ENCODE results near the gene RFX4. TPM values are rescaled to one million over a fixed set of nuclear protein-coding genes. Genes with fewer than 3 reads are reported as not detected.

RFX4 gene
- polyA plus RNA-seq, 2 of the 4 experiments (the other 2 are of a cell fraction), result not detected

DNA sequence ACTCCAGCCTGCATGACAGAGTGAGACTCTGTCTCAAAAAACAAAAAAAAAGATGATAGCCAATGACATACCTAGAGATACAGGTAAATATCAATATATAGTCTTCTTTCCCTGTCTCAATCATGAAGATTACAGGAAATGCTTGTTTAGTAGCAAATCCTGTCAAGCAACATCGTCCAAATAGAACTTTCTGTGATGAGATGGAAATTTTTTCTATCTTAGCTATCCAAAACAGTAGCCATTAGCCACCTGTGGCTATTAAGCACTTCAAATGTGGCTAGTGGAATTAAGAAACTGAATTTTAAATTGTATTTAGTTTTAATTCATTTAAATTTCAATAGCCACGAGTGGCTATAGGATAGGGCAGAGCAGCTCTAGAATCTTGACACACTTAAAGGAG is 158.4 kb downstream of the RFX4 start:
- POLR2A ChIA-PET, result no interaction called here
- WGBS (ENCODE audit: missing lambda C conversion rate), result 58% methylated on average over 2 of the region's 2 CpGs
- Histone ChIP-seq H3K27ac (no peak overlapping the region), H3K4me1 (peaks cover 15% of the 10 kb centered on the region), H3K9me3 (no peaks in the 10 kb centered on the region), H3K4me2 (no peak overlapping the region), H3K4me3 (no peak overlapping the region)
- no peak for FAIRE-seq
- DNase-seq (ENCODE audit: low read depth in 1 of 2, low spot score in 1 of 2), result no peak
- ATAC-seq, result no peak
- TF ChIP-seq, protein P1, sequence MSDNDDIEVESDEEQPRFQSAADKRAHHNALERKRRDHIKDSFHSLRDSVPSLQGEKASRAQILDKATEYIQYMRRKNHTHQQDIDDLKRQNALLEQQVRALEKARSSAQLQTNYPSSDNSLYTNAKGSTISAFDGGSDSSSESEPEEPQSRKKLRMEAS (IDR thresholded peaks at IDR 0.05), result no peak
- TF ChIP-seq GATA3 (IDR thresholded peaks at IDR 0.05; ENCODE audit: borderline replicate concordance), result no peak
- TF ChIP-seq EP300 (IDR thresholded peaks at IDR 0.05), result no peak
- no peak for TF ChIP-seq RARB (CRISPR knock-in tag; IDR thresholded peaks at IDR 0.05)
- TF ChIP-seq SREBF2 (IDR thresholded peaks at IDR 0.05), result no peak
- no peak for TF ChIP-seq NR3C1 (IDR thresholded peaks at IDR 0.05)
- no peak for TF ChIP-seq CEBPB (IDR thresholded peaks at IDR 0.05)
- TF ChIP-seq HOXB5 (CRISPR knock-in tag; IDR thresholded peaks at IDR 0.05), result no peak
- no peak for TF ChIP-seq HDAC2 (IDR thresholded peaks at IDR 0.05)
- TF ChIP-seq, protein P2, sequence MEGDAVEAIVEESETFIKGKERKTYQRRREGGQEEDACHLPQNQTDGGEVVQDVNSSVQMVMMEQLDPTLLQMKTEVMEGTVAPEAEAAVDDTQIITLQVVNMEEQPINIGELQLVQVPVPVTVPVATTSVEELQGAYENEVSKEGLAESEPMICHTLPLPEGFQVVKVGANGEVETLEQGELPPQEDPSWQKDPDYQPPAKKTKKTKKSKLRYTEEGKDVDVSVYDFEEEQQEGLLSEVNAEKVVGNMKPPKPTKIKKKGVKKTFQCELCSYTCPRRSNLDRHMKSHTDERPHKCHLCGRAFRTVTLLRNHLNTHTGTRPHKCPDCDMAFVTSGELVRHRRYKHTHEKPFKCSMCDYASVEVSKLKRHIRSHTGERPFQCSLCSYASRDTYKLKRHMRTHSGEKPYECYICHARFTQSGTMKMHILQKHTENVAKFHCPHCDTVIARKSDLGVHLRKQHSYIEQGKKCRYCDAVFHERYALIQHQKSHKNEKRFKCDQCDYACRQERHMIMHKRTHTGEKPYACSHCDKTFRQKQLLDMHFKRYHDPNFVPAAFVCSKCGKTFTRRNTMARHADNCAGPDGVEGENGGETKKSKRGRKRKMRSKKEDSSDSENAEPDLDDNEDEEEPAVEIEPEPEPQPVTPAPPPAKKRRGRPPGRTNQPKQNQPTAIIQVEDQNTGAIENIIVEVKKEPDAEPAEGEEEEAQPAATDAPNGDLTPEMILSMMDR (IDR thresholded peaks at IDR 0.05), result no peak
- no peak for TF ChIP-seq MYC (IDR thresholded peaks at IDR 0.05; ENCODE audit: borderline replicate concordance, low read length)
- TF ChIP-seq, protein P3, sequence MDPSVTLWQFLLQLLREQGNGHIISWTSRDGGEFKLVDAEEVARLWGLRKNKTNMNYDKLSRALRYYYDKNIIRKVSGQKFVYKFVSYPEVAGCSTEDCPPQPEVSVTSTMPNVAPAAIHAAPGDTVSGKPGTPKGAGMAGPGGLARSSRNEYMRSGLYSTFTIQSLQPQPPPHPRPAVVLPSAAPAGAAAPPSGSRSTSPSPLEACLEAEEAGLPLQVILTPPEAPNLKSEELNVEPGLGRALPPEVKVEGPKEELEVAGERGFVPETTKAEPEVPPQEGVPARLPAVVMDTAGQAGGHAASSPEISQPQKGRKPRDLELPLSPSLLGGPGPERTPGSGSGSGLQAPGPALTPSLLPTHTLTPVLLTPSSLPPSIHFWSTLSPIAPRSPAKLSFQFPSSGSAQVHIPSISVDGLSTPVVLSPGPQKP (IDR thresholded peaks at IDR 0.05; ENCODE audit: low read depth, low read length), result no peak
- CTCF ChIA-PET, result interaction anchor here (1.3 kb wide), 1 partner anchor 9 kb away, joined by 3 read pairs; no protein-coding TSS in a partner anchor

DNA sequence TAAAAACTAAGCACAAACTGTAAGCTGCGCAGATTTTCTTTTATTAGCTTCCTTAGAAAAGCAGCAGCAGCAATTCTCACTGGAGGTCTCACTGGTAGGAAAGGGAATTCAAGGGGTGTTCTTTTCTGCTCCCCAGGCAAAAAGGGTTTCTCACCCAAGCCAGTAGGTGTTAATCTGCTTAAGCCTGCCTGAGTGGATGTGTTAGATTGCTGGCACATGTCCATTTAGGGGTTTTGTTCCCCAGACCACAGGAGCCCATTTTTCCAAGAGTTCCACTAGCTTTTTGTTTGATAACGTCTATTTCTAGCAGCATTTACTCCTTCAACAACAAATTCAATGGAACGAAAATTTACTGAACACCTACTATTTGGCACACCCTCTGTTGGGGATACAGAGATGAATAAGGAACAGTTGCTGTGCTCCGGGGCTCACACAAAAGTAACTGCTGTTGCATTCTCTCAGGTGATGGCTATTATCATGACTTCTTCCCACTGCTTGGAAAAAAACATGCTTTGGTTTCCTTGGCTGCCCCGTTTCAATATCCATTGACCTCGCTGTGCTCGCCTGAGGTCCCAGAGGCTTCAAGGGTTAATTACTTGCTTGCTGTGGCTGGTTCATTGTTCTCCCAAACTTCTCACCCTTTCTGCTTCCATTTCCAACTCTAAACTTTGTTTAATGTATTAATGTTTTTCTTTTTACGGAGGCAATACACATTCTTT is 160.6 kb downstream of the RFX4 start:
- ATAC-seq (no peak), DNase-seq (ENCODE audit: low read depth in 1 of 2, low spot score in 1 of 2) (no peak), FAIRE-seq (no peak)
- H3K27ac ChIP-seq, result no peak overlapping the region
- no peak overlapping the region for H3K4me3 ChIP-seq
- H3K4me1 ChIP-seq, result peaks cover 15% of the 10 kb centered on the region
- ChIA-PET POLR2A (interaction anchor here (0.9 kb wide), 1 partner anchor 31 kb away, joined by 3 read pairs; the partner anchor contains the start of gene RIC8B), CTCF (interaction anchor here (0.8 kb wide), 1 partner anchor 26 kb away, joined by 3 read pairs; no protein-coding TSS in a partner anchor)
- TF ChIP-seq, protein P4, sequence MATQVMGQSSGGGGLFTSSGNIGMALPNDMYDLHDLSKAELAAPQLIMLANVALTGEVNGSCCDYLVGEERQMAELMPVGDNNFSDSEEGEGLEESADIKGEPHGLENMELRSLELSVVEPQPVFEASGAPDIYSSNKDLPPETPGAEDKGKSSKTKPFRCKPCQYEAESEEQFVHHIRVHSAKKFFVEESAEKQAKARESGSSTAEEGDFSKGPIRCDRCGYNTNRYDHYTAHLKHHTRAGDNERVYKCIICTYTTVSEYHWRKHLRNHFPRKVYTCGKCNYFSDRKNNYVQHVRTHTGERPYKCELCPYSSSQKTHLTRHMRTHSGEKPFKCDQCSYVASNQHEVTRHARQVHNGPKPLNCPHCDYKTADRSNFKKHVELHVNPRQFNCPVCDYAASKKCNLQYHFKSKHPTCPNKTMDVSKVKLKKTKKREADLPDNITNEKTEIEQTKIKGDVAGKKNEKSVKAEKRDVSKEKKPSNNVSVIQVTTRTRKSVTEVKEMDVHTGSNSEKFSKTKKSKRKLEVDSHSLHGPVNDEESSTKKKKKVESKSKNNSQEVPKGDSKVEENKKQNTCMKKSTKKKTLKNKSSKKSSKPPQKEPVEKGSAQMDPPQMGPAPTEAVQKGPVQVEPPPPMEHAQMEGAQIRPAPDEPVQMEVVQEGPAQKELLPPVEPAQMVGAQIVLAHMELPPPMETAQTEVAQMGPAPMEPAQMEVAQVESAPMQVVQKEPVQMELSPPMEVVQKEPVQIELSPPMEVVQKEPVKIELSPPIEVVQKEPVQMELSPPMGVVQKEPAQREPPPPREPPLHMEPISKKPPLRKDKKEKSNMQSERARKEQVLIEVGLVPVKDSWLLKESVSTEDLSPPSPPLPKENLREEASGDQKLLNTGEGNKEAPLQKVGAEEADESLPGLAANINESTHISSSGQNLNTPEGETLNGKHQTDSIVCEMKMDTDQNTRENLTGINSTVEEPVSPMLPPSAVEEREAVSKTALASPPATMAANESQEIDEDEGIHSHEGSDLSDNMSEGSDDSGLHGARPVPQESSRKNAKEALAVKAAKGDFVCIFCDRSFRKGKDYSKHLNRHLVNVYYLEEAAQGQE (IDR thresholded peaks at IDR 0.05), result no peak
- TF ChIP-seq PHF8 (IDR thresholded peaks at IDR 0.05; ENCODE audit: borderline replicate concordance, low read depth) (no peak), CHD2 (IDR thresholded peaks at IDR 0.05; ENCODE audit: low read length, partially characterized antibody) (no peak)
- no peak overlapping the region for H3K4me2 ChIP-seq
- no peaks in the 10 kb centered on the region for H3K9me3 ChIP-seq
- 72% methylated on average over 8 of the region's 8 CpGs for WGBS (ENCODE audit: missing lambda C conversion rate)

DNA sequence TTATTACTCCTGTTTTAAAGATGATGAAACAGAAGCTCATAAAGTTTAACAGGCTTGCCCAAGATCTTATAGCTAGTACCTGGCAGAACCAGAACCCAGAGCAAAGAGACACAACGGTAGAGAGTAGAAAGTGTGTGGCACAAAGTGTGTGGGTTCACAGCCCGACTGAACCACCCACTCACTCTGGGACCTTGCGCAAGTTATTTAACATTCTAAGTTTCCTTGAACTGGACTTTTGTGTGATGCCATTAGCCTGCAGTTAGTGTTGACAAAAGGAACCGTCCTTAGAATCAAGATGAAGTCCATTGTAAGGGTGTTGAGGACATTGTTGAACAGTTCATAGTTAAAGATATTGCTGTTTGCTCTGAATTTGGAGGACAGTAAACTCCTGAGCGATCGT is 161.8 kb downstream of the RFX4 start:
- Histone ChIP-seq H3K27ac (no peak overlapping the region), H3K4me3 (no peak overlapping the region), H3K4me1 (peaks cover 9% of the 10 kb centered on the region), H3K9me3 (no peaks in the 10 kb centered on the region), H3K4me2 (no peak overlapping the region)
- ChIA-PET CTCF (interaction anchor here (1.2 kb wide), 1 partner anchor 14 kb away, joined by 4 read pairs; no protein-coding TSS in a partner anchor), POLR2A (no interaction called here)
- WGBS (ENCODE audit: missing lambda C conversion rate), result 51% methylated on average over 6 of the region's 6 CpGs
- no peak for FAIRE-seq
- ATAC-seq, result no peak
- no peak for DNase-seq (ENCODE audit: low read depth in 1 of 2, low spot score in 1 of 2)
- no peak for TF ChIP-seq POLR2A (IDR thresholded peaks at IDR 0.05; ENCODE audit: low read length)
- no peak for TF ChIP-seq NPAS2 (CRISPR knock-in tag; IDR thresholded peaks at IDR 0.05; ENCODE audit: borderline replicate concordance)
- TF ChIP-seq TP53 (CRISPR knock-in tag; IDR thresholded peaks at IDR 0.05), result no peak
- no peak for TF ChIP-seq RFX5 (IDR thresholded peaks at IDR 0.05)
- no peak for TF ChIP-seq BHLHE40 (IDR thresholded peaks at IDR 0.05; ENCODE audit: low read depth, low read length)
- no peak for TF ChIP-seq MYC (IDR thresholded peaks at IDR 0.05; ENCODE audit: borderline replicate concordance, low read length)
- TF ChIP-seq, protein P5, sequence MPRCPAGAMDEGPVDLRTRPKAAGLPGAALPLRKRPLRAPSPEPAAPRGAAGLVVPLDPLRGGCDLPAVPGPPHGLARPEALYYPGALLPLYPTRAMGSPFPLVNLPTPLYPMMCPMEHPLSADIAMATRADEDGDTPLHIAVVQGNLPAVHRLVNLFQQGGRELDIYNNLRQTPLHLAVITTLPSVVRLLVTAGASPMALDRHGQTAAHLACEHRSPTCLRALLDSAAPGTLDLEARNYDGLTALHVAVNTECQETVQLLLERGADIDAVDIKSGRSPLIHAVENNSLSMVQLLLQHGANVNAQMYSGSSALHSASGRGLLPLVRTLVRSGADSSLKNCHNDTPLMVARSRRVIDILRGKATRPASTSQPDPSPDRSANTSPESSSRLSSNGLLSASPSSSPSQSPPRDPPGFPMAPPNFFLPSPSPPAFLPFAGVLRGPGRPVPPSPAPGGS (IDR thresholded peaks at IDR 0.05), result no peak
- TF ChIP-seq RAD21 (conservative IDR thresholded peaks at IDR 0.05 in 1 of 2, IDR thresholded peaks at IDR 0.05 in 1 of 2), result no peak
- no peak for TF ChIP-seq MAZ (IDR thresholded peaks at IDR 0.05; ENCODE audit: borderline replicate concordance, low read depth, low read length)
- no peak for TF ChIP-seq ZNF302 (CRISPR knock-in tag; IDR thresholded peaks at IDR 0.05)
- TF ChIP-seq, protein P1 (IDR thresholded peaks at IDR 0.05), result no peak
- TF ChIP-seq KDM5A (IDR thresholded peaks at IDR 0.05), result no peak
- TF ChIP-seq HOXB13 (CRISPR knock-in tag; IDR thresholded peaks at IDR 0.05; ENCODE audit: low read depth), result no peak

All from A549 (cell line).